Liver (tissue), 9 donors: ENCODE measurements around the gene ARHGEF9. TPM values are rescaled to one million over a fixed set of nuclear protein-coding genes. Genes with fewer than 3 reads are reported as not detected.
"Not testable (repeated sequence)": the region's sequence is repeated elsewhere in the genome, so short reads cannot be mapped to it uniquely, and the experiment has no call there.

Source experiments
- DNase-seq: peaks from one replicate; pipeline ENCODE4 v3.0.0-alpha.2; 2017; ENCODE audit warnings: low spot score
- H3K27ac ChIP-seq, 2 donors: one replicate each; pipeline ENCODE4 v1.7.0; 2013; ENCODE audit warnings: inconsistent platforms in 2 of 2, low read length in 2 of 2, control low read depth in 1 of 2, low read depth in 1 of 2, mild to moderate bottlenecking in 1 of 2
- H3K27me3 ChIP-seq, 4 donors: one replicate each; pipeline versions ENCODE4 v1.6.1 to v1.7.0; 2013; ENCODE audit warnings: low read length in 3 of 4, inconsistent platforms in 1 of 4, mild to moderate bottlenecking in 1 of 4, moderate library complexity in 1 of 4; ENCODE audit not compliant: control insufficient read depth in 4 of 4, insufficient read depth in 4 of 4
- H3K36me3 ChIP-seq, 4 donors: one replicate each; pipeline versions ENCODE4 v1.6.1 to v1.7.0; 2013; ENCODE audit warnings: low read length in 3 of 4, mild to moderate bottlenecking in 3 of 4, low read depth in 1 of 4, moderate library complexity in 1 of 4; ENCODE audit not compliant: control insufficient read depth in 4 of 4, insufficient read depth in 3 of 4
- H3K4me1 ChIP-seq, 4 donors: one replicate each; pipeline versions ENCODE4 v1.6.1 to v1.7.0; 2013; ENCODE audit warnings: low read length in 3 of 4, mild to moderate bottlenecking in 3 of 4, moderate library complexity in 1 of 4; ENCODE audit not compliant: control insufficient read depth in 4 of 4, insufficient read depth in 4 of 4
- H3K4me3 ChIP-seq, 3 donors: one replicate each; pipeline versions ENCODE4 v1.6.1 to v1.7.0; 2013; ENCODE audit warnings: low read length in 3 of 3, control low read depth in 1 of 3, low read depth in 1 of 3, mild to moderate bottlenecking in 1 of 3
- H3K9ac ChIP-seq, 2 donors: one replicate each; pipeline ENCODE4 v1.7.0; 2013; ENCODE audit warnings: low read length in 2 of 2, mild to moderate bottlenecking in 2 of 2, moderate library complexity in 2 of 2, control low read depth in 1 of 2, low read depth in 1 of 2
- H3K9me3 ChIP-seq, 4 donors: one replicate each; pipeline versions ENCODE4 v1.6.1 to v1.7.0; 2013; ENCODE audit warnings: low read length in 3 of 4; ENCODE audit not compliant: control insufficient read depth in 4 of 4
- EGR1 ChIP-seq, 2 donors: IDR thresholded peaks; 2 replicates each; pipeline ENCODE4 v1.6.1; 2016 to 2018; ENCODE audit warnings: antibody characterized with exemption in 2 of 2, low read depth in 2 of 2
- FOXA1 ChIP-seq: IDR thresholded peaks from 2 replicates; pipeline ENCODE4 v1.6.1; 2016; ENCODE audit warnings: antibody characterized with exemption
- FOXA2 ChIP-seq: IDR thresholded peaks from 2 replicates; pipeline ENCODE4 v1.6.1; 2016; ENCODE audit warnings: antibody characterized with exemption
- GABPA ChIP-seq, 2 donors: IDR thresholded peaks in 1 of 2; conservative IDR thresholded peaks in 1 of 2; 2 replicates each; pipeline ENCODE4 v1.6.1; 2016; ENCODE audit warnings: antibody characterized with exemption in 2 of 2, mild to moderate bottlenecking in 1 of 2, moderate library complexity in 1 of 2
- HNF4A ChIP-seq, 2 donors: conservative IDR thresholded peaks; 2 replicates each; pipeline ENCODE4 v1.6.1; 2016; ENCODE audit warnings: antibody characterized with exemption in 2 of 2, mild to moderate bottlenecking in 2 of 2
- HNF4G ChIP-seq: IDR thresholded peaks from 2 replicates; pipeline ENCODE4 v1.6.1; 2016; ENCODE audit warnings: antibody characterized with exemption
- JUND ChIP-seq, 2 donors: IDR thresholded peaks; 2 replicates each; pipeline ENCODE4 v1.6.1; 2016; ENCODE audit warnings: antibody characterized with exemption in 2 of 2
- MAX ChIP-seq: IDR thresholded peaks from 2 replicates; pipeline ENCODE4 v1.6.1; 2016; ENCODE audit warnings: antibody characterized with exemption
- NR2F2 ChIP-seq: IDR thresholded peaks from 2 replicates; pipeline ENCODE4 v1.6.1; 2016; ENCODE audit warnings: antibody characterized with exemption
- RAD21 ChIP-seq, 2 donors: IDR thresholded peaks; 2 replicates each; pipeline ENCODE4 v1.6.1; 2016; ENCODE audit warnings: antibody characterized with exemption in 2 of 2, mild to moderate bottlenecking in 2 of 2
- RXRA ChIP-seq, 2 donors: IDR thresholded peaks; 2 replicates each; pipeline ENCODE4 v1.6.1; 2017 to 2018; ENCODE audit warnings: antibody characterized with exemption in 2 of 2, mild to moderate bottlenecking in 1 of 2
- SP1 ChIP-seq: IDR thresholded peaks from 2 replicates; pipeline ENCODE4 v1.6.1; 2018; ENCODE audit warnings: antibody characterized with exemption, mild to moderate bottlenecking
- TAF1 ChIP-seq: conservative IDR thresholded peaks from 2 replicates; pipeline ENCODE4 v1.6.1; 2016; ENCODE audit warnings: antibody characterized with exemption, mild to moderate bottlenecking
- YY1 ChIP-seq: IDR thresholded peaks from 2 replicates; pipeline ENCODE4 v1.6.1; 2016; ENCODE audit warnings: antibody characterized with exemption, mild to moderate bottlenecking
- WGBS: extraction: QIAGEN DNeasy Blood & Tissue Kit; methylation state at CpG from one replicate; pipeline ENCODE4 v1.1.7; 2013; 5-methylcytosine and 5-hydroxymethylcytosine counted together
- polyA plus RNA-seq, 2 donors: library from polyadenylated mRNA; stranded (reverse) in 1 of 2; unstranded in 1 of 2; fragments of 200-250 nt in 1 of 2; fragments of >200 nt in 1 of 2; fragmentation: Nextera tagmentation in 1 of 2; extraction: Ambion mirVana in 1 of 2; gene quantifications; one replicate each; pipeline versions ENCODE4 v1.2.1 to v1.2.3, GENCODE V29; 2013 to 2015
- total RNA-seq, 2 donors: library from RNA; depleted of rRNA; stranded (reverse); fragments of >200 nt; gene quantifications; one replicate each; pipeline ENCODE4 v1.2.3, GENCODE V29; 2014
- TF ChIP-seq, protein P1 (sequence below): fragments of 150-350 bp; IDR thresholded peaks from 2 replicates; pipeline ENCODE4 v1.5.1; 2017; ENCODE audit warnings: improper control_type of control experiment, low read depth, low read length; ENCODE audit not compliant: missing input control
- TF ChIP-seq, protein P2 (sequence below): IDR thresholded peaks from 2 replicates; pipeline ENCODE4 v1.6.1; 2016; ENCODE audit warnings: antibody characterized with exemption
- TF ChIP-seq, protein P3 (sequence below): IDR thresholded peaks from 2 replicates; pipeline ENCODE4 v1.6.1; 2016; ENCODE audit warnings: antibody characterized with exemption
- TF ChIP-seq, protein P4 (sequence below): IDR thresholded peaks from 2 replicates; pipeline ENCODE4 v1.6.1; 2016; ENCODE audit warnings: antibody characterized with exemption, mild to moderate bottlenecking
- donor health status: healthy.
- donor health status: healthy.
- donor health status: healthy.
- donor health status: healthy.
- donor health status: healthy.

Gene ARHGEF9
- total and polyA plus RNA-seq, 4 donors: 2.1 to 9.0 (median 6.2) TPM

- no peaks in the 10 kb centered on the region for H3K4me1 ChIP-seq
- peaks cover 0 to 8% (median 4%) of the 10 kb centered on the region in 4 donors for H3K36me3 ChIP-seq
- TF ChIP-seq YY1 (no peak), FOXA1 (no peak), EGR1 (IDR thresholded peaks at IDR 0.05; ENCODE audit: low read depth in 2 of 2) (no peak)
- TF ChIP-seq, protein P1, sequence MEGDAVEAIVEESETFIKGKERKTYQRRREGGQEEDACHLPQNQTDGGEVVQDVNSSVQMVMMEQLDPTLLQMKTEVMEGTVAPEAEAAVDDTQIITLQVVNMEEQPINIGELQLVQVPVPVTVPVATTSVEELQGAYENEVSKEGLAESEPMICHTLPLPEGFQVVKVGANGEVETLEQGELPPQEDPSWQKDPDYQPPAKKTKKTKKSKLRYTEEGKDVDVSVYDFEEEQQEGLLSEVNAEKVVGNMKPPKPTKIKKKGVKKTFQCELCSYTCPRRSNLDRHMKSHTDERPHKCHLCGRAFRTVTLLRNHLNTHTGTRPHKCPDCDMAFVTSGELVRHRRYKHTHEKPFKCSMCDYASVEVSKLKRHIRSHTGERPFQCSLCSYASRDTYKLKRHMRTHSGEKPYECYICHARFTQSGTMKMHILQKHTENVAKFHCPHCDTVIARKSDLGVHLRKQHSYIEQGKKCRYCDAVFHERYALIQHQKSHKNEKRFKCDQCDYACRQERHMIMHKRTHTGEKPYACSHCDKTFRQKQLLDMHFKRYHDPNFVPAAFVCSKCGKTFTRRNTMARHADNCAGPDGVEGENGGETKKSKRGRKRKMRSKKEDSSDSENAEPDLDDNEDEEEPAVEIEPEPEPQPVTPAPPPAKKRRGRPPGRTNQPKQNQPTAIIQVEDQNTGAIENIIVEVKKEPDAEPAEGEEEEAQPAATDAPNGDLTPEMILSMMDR: no peak
- no peak for DNase-seq
- H3K9ac ChIP-seq: no peak overlapping the region
- no peak overlapping the region for H3K27ac ChIP-seq
- H3K4me3 ChIP-seq: no peak overlapping the region
- H3K9me3 ChIP-seq: no peaks in the 10 kb centered on the region
- no peaks in the 10 kb centered on the region for H3K27me3 ChIP-seq
- WGBS: 95% methylated on average over 5 of the region's 5 CpGs
These were observed 128.0 kb downstream of the ARHGEF9 start for GRCh38 chrX:63656871-63657580.

- no peak for DNase-seq
- no peak overlapping the region for H3K9ac ChIP-seq
- H3K9me3 ChIP-seq: no peaks in the 10 kb centered on the region
- H3K36me3 ChIP-seq: peaks cover 0 to 8% (median 4%) of the 10 kb centered on the region in 4 donors
- H3K27ac ChIP-seq: no peak overlapping the region
- no peaks in the 10 kb centered on the region for H3K4me1 ChIP-seq
- no peaks in the 10 kb centered on the region for H3K27me3 ChIP-seq
- 92% methylated on average over 7 of the region's 7 CpGs for WGBS
- TF ChIP-seq FOXA2 (no peak), MAX (no peak), SP1 (no peak), NR2F2 (no peak), HNF4A (conservative IDR thresholded peaks at IDR 0.05) (no peak), JUND (IDR thresholded peaks at IDR 0.05) (no peak), GABPA (IDR thresholded peaks at IDR 0.05 in 1 of 2, conservative IDR thresholded peaks at IDR 0.05 in 1 of 2) (no peak), RAD21 (IDR thresholded peaks at IDR 0.05) (no peak), YY1 (no peak), TAF1 (no peak), HNF4G (no peak), RXRA (IDR thresholded peaks at IDR 0.05) (no peak), FOXA1 (no peak), EGR1 (IDR thresholded peaks at IDR 0.05; ENCODE audit: low read depth in 2 of 2) (no peak)
- TF ChIP-seq, protein P2, sequence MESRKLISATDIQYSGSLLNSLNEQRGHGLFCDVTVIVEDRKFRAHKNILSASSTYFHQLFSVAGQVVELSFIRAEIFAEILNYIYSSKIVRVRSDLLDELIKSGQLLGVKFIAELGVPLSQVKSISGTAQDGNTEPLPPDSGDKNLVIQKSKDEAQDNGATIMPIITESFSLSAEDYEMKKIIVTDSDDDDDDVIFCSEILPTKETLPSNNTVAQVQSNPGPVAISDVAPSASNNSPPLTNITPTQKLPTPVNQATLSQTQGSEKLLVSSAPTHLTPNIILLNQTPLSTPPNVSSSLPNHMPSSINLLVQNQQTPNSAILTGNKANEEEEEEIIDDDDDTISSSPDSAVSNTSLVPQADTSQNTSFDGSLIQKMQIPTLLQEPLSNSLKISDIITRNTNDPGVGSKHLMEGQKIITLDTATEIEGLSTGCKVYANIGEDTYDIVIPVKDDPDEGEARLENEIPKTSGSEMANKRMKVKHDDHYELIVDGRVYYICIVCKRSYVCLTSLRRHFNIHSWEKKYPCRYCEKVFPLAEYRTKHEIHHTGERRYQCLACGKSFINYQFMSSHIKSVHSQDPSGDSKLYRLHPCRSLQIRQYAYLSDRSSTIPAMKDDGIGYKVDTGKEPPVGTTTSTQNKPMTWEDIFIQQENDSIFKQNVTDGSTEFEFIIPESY: no peak
- TF ChIP-seq, protein P3, sequence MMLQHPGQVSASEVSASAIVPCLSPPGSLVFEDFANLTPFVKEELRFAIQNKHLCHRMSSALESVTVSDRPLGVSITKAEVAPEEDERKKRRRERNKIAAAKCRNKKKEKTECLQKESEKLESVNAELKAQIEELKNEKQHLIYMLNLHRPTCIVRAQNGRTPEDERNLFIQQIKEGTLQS: no peak
- TF ChIP-seq, protein P4, sequence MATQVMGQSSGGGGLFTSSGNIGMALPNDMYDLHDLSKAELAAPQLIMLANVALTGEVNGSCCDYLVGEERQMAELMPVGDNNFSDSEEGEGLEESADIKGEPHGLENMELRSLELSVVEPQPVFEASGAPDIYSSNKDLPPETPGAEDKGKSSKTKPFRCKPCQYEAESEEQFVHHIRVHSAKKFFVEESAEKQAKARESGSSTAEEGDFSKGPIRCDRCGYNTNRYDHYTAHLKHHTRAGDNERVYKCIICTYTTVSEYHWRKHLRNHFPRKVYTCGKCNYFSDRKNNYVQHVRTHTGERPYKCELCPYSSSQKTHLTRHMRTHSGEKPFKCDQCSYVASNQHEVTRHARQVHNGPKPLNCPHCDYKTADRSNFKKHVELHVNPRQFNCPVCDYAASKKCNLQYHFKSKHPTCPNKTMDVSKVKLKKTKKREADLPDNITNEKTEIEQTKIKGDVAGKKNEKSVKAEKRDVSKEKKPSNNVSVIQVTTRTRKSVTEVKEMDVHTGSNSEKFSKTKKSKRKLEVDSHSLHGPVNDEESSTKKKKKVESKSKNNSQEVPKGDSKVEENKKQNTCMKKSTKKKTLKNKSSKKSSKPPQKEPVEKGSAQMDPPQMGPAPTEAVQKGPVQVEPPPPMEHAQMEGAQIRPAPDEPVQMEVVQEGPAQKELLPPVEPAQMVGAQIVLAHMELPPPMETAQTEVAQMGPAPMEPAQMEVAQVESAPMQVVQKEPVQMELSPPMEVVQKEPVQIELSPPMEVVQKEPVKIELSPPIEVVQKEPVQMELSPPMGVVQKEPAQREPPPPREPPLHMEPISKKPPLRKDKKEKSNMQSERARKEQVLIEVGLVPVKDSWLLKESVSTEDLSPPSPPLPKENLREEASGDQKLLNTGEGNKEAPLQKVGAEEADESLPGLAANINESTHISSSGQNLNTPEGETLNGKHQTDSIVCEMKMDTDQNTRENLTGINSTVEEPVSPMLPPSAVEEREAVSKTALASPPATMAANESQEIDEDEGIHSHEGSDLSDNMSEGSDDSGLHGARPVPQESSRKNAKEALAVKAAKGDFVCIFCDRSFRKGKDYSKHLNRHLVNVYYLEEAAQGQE: no peak
- TF ChIP-seq, protein P1: no peak
- H3K4me3 ChIP-seq: no peak overlapping the region
These were observed 132.8 kb downstream of the ARHGEF9 start for GRCh38 chrX:63652086-63652765.

GRCh38 chrX:63645748-63646147 is 139.3 kb downstream of the ARHGEF9 start:
- H3K9me3 ChIP-seq, H3K36me3 ChIP-seq, H3K9ac ChIP-seq, H3K27me3 ChIP-seq, H3K4me3 ChIP-seq, H3K27ac ChIP-seq, DNase-seq, H3K4me1 ChIP-seq: not testable (repeated sequence)
- WGBS: 90% methylated on average over 2 of the region's 2 CpGs
